A549 (cell line): Measurements from ENCODE around the gene RERE. TPM values are rescaled to one million over a fixed set of nuclear protein-coding genes. Genes with fewer than 3 reads are reported as not detected.

Experiments used
- ATAC-seq, 2 experiments: fragments of 200-7000 bp in 1 of 2; fragments of >200 bp in 1 of 2; cut with Nextera tagmentation in 1 of 2; cut with Tn5 transposase in 1 of 2; 3 replicates each; pipeline versions ENCODE4 v1.8.0 to v1.9.1; 2018 to 2020; ENCODE audit warnings: mild to moderate bottlenecking in 1 of 2, moderate library complexity in 1 of 2
- CTCF ChIA-PET: fragments of 300-600 bp; sonication (Branson Sonifier 250); formaldehyde crosslinking; extraction: SDS; loops from one replicate; lab custom pipeline; 2021; ENCODE audit warnings: antibody characterized with exemption, inconsistent platforms; lab: Yijun Ruan, JAX
- POLR2A ChIA-PET: fragments of 350-600 bp; formaldehyde crosslinking; extraction: SDS; loops from one replicate; lab custom pipeline; 2021; ENCODE audit warnings: antibody characterized with exemption, inconsistent platforms; lab: Yijun Ruan, JAX
- DNase-seq, 2 experiments: peaks; one replicate each; pipeline versions ENCODE4 v3.0.0 to v3.0.0-alpha.2; 2011 to 2016; ENCODE audit warnings: low read depth in 1 of 2, low spot score in 1 of 2
- FAIRE-seq: peaks from 2 replicates; lab custom pipeline; 2011; peaks lifted over from hg19 to GRCh38; lab: Jason Lieb, UNC
- H3K27ac ChIP-seq, 2 experiments: fragments of >200 bp; sonication (Bioruptor Twin); formaldehyde crosslinking; 3 replicates each; pipeline ENCODE4 v1.5.1; 2016 to 2017
- H3K4me1 ChIP-seq: fragments of >200 bp; sonication (Bioruptor Twin); formaldehyde crosslinking; 3 replicates; pipeline ENCODE4 v1.6.1; 2016
- H3K4me2 ChIP-seq: fragments of >200 bp; sonication (Bioruptor Twin); formaldehyde crosslinking; 3 replicates; pipeline ENCODE4 v1.6.1; 2016
- H3K4me3 ChIP-seq: fragments of >200 bp; sonication (Bioruptor Twin); formaldehyde crosslinking; 3 replicates; pipeline ENCODE4 v1.5.1; 2016
- H3K9me3 ChIP-seq: fragments of >200 bp; sonication (Bioruptor Twin); formaldehyde crosslinking; 3 replicates; pipeline ENCODE4 v1.6.1; 2016
- CBX2 ChIP-seq: fragments of 200-600 bp; sonication (generic); IDR thresholded peaks from 2 replicates; pipeline ENCODE4 v1.6.1; 2016; ENCODE audit warnings: low read depth, mild to moderate bottlenecking, borderline replicate concordance
- CHD4 ChIP-seq: fragments of 200-600 bp; sonication (generic); IDR thresholded peaks from 2 replicates; pipeline ENCODE4 v1.6.1; 2016; ENCODE audit warnings: antibody characterized with exemption, mild to moderate bottlenecking, borderline replicate concordance
- EP300 ChIP-seq, 2 experiments: fragments of >200 bp; sonication (Bioruptor Twin); formaldehyde crosslinking; IDR thresholded peaks; 2 replicates in 1 of 2; 3 replicates in 1 of 2; pipeline ENCODE4 v1.6.1; 2016 to 2017
- FOSB ChIP-seq: fragments of 250-450 bp; sonication (Bioruptor Pico); IDR thresholded peaks from 2 replicates; pipeline ENCODE4 v1.5.0; 2020; ENCODE audit warnings: mild to moderate bottlenecking, moderate library complexity
- FOSL2 ChIP-seq, 2 experiments: fragments of 450-650 bp in 1 of 2; fragments of >200 bp in 1 of 2; sonication (Bioruptor Twin) in 1 of 2; formaldehyde crosslinking; IDR thresholded peaks; 2 replicates each; pipeline versions ENCODE4 v1.5.0 to v1.6.1; 2016 to 2020; ENCODE audit warnings: mild to moderate bottlenecking in 1 of 2, moderate library complexity in 1 of 2
- HDAC2 ChIP-seq: fragments of 200-600 bp; sonication (generic); IDR thresholded peaks from 2 replicates; pipeline ENCODE4 v1.6.1; 2016
- HOXB5 ChIP-seq: fragments of 250-450 bp; sonication (Bioruptor Pico); IDR thresholded peaks from 2 replicates; pipeline ENCODE4 v1.5.0; 2020; ENCODE audit warnings: mild to moderate bottlenecking, moderate library complexity
- JUN ChIP-seq, 2 experiments: fragments of >200 bp; sonication (Bioruptor Twin); formaldehyde crosslinking; IDR thresholded peaks; 2 replicates in 1 of 2; 3 replicates in 1 of 2; pipeline ENCODE4 v1.6.1; 2016 to 2017
- KDM5A ChIP-seq: fragments of 200-600 bp; sonication (generic); IDR thresholded peaks from 2 replicates; pipeline ENCODE4 v1.6.1; 2016; ENCODE audit warnings: antibody characterized with exemption, mild to moderate bottlenecking
- MAFK ChIP-seq: fragments of 450-650 bp; IDR thresholded peaks from 2 replicates; pipeline ENCODE4 v1.6.1; 2014; ENCODE audit not compliant: partially characterized antibody
- MAZ ChIP-seq: fragments of 150-350 bp; IDR thresholded peaks from 2 replicates; pipeline ENCODE4 v1.6.1; 2014; ENCODE audit warnings: antibody characterized with exemption, low read depth, low read length, borderline replicate concordance
- NFE2L2 ChIP-seq: fragments of 150-350 bp; conservative IDR thresholded peaks from 2 replicates; pipeline ENCODE4 v1.6.1; 2014; ENCODE audit warnings: low read length
- NR3C1 ChIP-seq: fragments of >200 bp; sonication (Bioruptor Twin); formaldehyde crosslinking; IDR thresholded peaks from 3 replicates; pipeline ENCODE4 v1.6.1; 2017
- PHF8 ChIP-seq: fragments of 200-600 bp; sonication (generic); IDR thresholded peaks from 2 replicates; pipeline ENCODE4 v1.6.1; 2016; ENCODE audit warnings: low read depth, mild to moderate bottlenecking, antibody characterized with exemption, moderate library complexity, borderline replicate concordance
- RAD21 ChIP-seq, 2 experiments: fragments of >200 bp in 1 of 2; sonication (Bioruptor Twin) in 1 of 2; formaldehyde crosslinking in 1 of 2; IDR thresholded peaks in 1 of 2; conservative IDR thresholded peaks in 1 of 2; 2 replicates in 1 of 2; 3 replicates in 1 of 2; pipeline ENCODE4 v1.6.1; 2012 to 2018; ENCODE audit warnings: inconsistent platforms in 1 of 2
- RARB ChIP-seq: fragments of 250-450 bp; sonication (Bioruptor Pico); IDR thresholded peaks from 2 replicates; pipeline ENCODE4 v1.8.0; 2021; ENCODE audit warnings: mild to moderate bottlenecking, moderate library complexity
- RCOR1 ChIP-seq: fragments of 150-350 bp; IDR thresholded peaks from 2 replicates; pipeline ENCODE4 v1.6.1; 2014; ENCODE audit warnings: antibody characterized with exemption, low read length, low read depth
- ZNF302 ChIP-seq: fragments of 250-450 bp; sonication (Bioruptor Pico); IDR thresholded peaks from 2 replicates; pipeline ENCODE4 v1.9.0; 2021; ENCODE audit warnings: inconsistent platforms, mild to moderate bottlenecking, moderate library complexity
- ZSCAN20 ChIP-seq: fragments of 250-450 bp; sonication (Bioruptor Pico); IDR thresholded peaks from 2 replicates; pipeline ENCODE4 v1.8.0; 2022; ENCODE audit warnings: mild to moderate bottlenecking, moderate library complexity
- WGBS: methylation state at CpG from one replicate; pipeline ENCODE4 v1.1.6; 2017; ENCODE audit errors: missing lambda C conversion rate; 5-methylcytosine and 5-hydroxymethylcytosine counted together
- polyA plus RNA-seq, 4 experiments: library from polyadenylated mRNA; depleted of rRNA in 3 of 4; stranded (reverse); fragments of >200 nt; fragmentation: RNase III in 1 of 4; extraction: RNeasy Plus Mini Kit Qiagen cat#74134 plus additional on column Dnase treatment in 1 of 4; gene quantifications; 2 replicates in 3 of 4; 3 replicates in 1 of 4; pipeline ENCODE4 v1.2.3, GENCODE V29; 2011 to 2017
- TF ChIP-seq, protein P1 (sequence below): IDR thresholded peaks from 2 replicates; pipeline ENCODE4 v1.6.1; 2012
- TF ChIP-seq, protein P2 (sequence below): IDR thresholded peaks from 2 replicates; pipeline ENCODE4 v1.6.1; 2012; ENCODE audit warnings: low read depth, borderline replicate concordance
- TF ChIP-seq, protein P3 (sequence below): fragments of >200 bp; sonication (Bioruptor Twin); formaldehyde crosslinking; IDR thresholded peaks from 3 replicates; pipeline ENCODE4 v1.5.1; 2016
- TF ChIP-seq, protein P4 (sequence below): fragments of 250-450 bp; sonication (Bioruptor Pico); IDR thresholded peaks from 2 replicates; pipeline ENCODE4 v1.5.0; 2020; ENCODE audit warnings: low read depth, mild to moderate bottlenecking, moderate library complexity

The RERE gene
- polyA plus RNA-seq, 2 of the 4 experiments (the other 2 are of a cell fraction): 12.6 to 28.6 TPM

DNA sequence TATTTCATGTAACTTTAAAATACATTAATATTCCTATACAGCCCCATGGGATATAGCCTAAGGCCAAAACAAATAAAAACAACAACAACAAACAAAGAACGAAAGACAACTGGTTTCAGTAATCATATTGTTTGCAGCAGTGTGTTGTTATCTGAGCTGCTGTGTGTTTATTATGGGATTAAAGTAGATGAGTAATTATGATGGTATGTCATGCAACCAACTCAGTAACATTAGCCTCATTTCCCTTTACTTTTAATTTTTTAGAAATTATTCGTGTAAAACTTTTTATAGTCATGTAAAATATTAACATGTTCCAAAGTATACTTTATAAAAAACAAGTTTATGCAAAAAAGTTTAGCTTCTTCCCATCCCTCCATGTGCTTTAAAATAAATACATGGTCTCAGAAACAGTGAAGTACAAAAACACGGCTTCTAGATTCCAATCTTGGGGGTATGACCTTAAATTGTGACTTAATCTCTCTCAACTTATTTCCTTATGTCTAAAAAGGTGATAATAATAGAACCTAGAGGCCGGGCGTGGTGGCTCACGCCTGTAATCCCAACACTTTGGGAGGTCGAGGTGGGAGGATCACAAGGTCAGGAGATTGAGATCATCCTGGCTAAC is 323.4 kb downstream of the RERE start:
- ATAC-seq (no peak), DNase-seq (no peak), FAIRE-seq (no peak)
- POLR2A ChIA-PET: no interaction called here
- TF ChIP-seq EP300 (IDR thresholded peaks at IDR 0.05) (no peak), HDAC2 (no peak), CHD4 (no peak), FOSL2 (IDR thresholded peaks at IDR 0.05) (no peak), FOSL2 (CRISPR knock-in tag; IDR thresholded peaks at IDR 0.05) (peak; percentile 27; the same call in 1 of the 2 replicates), RAD21 (conservative IDR thresholded peaks at IDR 0.05 in 1 of 2, IDR thresholded peaks at IDR 0.05 in 1 of 2) (no peak)
- TF ChIP-seq, protein P1, sequence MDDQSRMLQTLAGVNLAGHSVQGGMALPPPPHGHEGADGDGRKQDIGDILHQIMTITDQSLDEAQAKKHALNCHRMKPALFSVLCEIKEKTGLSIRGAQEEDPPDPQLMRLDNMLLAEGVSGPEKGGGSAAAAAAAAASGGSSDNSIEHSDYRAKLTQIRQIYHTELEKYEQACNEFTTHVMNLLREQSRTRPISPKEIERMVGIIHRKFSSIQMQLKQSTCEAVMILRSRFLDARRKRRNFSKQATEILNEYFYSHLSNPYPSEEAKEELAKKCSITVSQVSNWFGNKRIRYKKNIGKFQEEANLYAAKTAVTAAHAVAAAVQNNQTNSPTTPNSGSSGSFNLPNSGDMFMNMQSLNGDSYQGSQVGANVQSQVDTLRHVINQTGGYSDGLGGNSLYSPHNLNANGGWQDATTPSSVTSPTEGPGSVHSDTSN: no peak
- H3K9me3 ChIP-seq: no peaks in the 10 kb centered on the region
- CTCF ChIA-PET: no interaction called here
- H3K27ac ChIP-seq: no peak overlapping the region
- WGBS: 48% methylated on average over 7 of the region's 7 CpGs
- peak overlapping the region; percentile 40; the same call in 2 of the 3 replicates for H3K4me2 ChIP-seq
- peaks cover 29% of the 10 kb centered on the region for H3K4me1 ChIP-seq
- no peak overlapping the region for H3K4me3 ChIP-seq

DNA sequence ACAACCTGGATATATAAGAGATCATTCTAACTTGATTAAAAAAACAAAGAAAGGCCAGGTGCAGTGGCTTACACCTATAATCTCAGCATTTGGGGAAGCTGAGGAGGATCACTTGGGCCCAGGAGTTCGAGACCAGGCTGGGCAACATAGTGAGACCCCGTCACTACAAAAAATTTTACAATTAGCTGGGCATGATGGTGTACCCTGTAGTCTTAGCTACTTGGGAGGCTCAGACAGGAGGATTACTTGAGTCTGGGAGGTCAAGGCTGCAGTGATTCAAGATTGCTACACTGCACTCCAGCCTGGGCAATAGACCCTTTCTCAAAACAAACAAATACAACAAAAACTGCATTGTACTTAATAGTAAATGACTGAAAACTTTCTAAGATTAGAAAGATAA is 330.2 kb downstream of the RERE start:
- CTCF ChIA-PET: no interaction called here
- H3K4me2 ChIP-seq: no peak overlapping the region
- no peak overlapping the region for H3K27ac ChIP-seq
- FAIRE-seq (no peak), DNase-seq (no peak), ATAC-seq (no peak)
- H3K4me3 ChIP-seq: no peak overlapping the region
- POLR2A ChIA-PET: no interaction called here
- H3K4me1 ChIP-seq: peaks cover 18% of the 10 kb centered on the region
- H3K9me3 ChIP-seq: no peaks in the 10 kb centered on the region
- TF ChIP-seq HDAC2: no peak
- no peak for TF ChIP-seq ZSCAN20 (CRISPR knock-in tag)
- TF ChIP-seq, protein P2, sequence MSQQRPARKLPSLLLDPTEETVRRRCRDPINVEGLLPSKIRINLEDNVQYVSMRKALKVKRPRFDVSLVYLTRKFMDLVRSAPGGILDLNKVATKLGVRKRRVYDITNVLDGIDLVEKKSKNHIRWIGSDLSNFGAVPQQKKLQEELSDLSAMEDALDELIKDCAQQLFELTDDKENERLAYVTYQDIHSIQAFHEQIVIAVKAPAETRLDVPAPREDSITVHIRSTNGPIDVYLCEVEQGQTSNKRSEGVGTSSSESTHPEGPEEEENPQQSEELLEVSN: no peak
- TF ChIP-seq KDM5A: no peak
- no peak for TF ChIP-seq NR3C1
- TF ChIP-seq ZNF302 (CRISPR knock-in tag): no peak
- TF ChIP-seq, protein P3, sequence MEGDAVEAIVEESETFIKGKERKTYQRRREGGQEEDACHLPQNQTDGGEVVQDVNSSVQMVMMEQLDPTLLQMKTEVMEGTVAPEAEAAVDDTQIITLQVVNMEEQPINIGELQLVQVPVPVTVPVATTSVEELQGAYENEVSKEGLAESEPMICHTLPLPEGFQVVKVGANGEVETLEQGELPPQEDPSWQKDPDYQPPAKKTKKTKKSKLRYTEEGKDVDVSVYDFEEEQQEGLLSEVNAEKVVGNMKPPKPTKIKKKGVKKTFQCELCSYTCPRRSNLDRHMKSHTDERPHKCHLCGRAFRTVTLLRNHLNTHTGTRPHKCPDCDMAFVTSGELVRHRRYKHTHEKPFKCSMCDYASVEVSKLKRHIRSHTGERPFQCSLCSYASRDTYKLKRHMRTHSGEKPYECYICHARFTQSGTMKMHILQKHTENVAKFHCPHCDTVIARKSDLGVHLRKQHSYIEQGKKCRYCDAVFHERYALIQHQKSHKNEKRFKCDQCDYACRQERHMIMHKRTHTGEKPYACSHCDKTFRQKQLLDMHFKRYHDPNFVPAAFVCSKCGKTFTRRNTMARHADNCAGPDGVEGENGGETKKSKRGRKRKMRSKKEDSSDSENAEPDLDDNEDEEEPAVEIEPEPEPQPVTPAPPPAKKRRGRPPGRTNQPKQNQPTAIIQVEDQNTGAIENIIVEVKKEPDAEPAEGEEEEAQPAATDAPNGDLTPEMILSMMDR: no peak
- WGBS: 85% methylated on average over 2 of the region's 2 CpGs

DNA sequence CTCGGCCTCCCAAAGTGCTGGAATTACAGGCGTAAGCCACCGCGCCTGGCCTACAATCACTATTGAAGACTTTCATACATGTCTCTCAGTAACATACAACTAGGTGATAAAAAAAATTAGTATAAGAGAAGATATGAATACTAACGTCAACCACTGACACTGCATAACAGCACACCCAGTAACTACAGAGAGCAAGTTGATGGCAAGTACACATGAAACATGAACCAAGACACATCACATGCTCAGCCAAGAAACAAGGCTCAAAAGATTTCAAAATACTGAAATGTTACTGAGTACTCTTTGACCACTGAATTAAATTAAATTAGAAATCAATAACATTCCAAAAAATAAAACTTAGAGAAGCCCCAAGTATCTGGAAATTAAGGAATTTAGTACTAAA is 331.4 kb downstream of the RERE start:
- no peak for FAIRE-seq
- 74% methylated on average over 5 of the region's 5 CpGs for WGBS
- ChIA-PET POLR2A (no interaction called here), CTCF (no interaction called here)
- no peak overlapping the region for H3K4me2 ChIP-seq
- H3K4me1 ChIP-seq: peaks cover 30% of the 10 kb centered on the region
- no peak for ATAC-seq
- DNase-seq: no peak
- H3K4me3 ChIP-seq: no peak overlapping the region
- H3K9me3 ChIP-seq: no peaks in the 10 kb centered on the region
- TF ChIP-seq MAFK: no peak
- H3K27ac ChIP-seq: no peak overlapping the region

DNA sequence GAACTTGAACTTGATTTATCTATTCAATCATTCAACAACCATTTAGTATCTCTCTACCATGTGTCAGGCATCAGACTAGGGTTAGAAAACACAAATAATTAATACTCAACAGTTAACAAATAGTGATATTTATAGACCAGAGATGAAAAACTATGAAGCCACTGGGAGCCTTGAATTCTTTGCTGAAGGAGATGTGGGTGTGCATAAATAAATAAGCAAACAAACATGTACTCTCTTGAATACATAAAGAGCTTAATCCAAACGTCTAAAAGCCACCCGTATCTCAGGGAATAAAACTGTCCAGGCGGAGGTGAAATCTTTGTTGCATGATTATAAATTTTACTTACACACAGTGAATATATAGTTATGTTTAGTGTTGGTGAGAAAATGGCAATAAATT is 333.9 kb downstream of the RERE start:
- Histone ChIP-seq H3K4me3 (no peak overlapping the region), H3K27ac (no peak overlapping the region), H3K9me3 (no peaks in the 10 kb centered on the region), H3K4me1 (peaks cover 38% of the 10 kb centered on the region), H3K4me2 (peak overlapping the region; percentile 53)
- DNase-seq (no peak), FAIRE-seq (no peak), ATAC-seq (no peak; a peak in 1 of 6 replicates)
- ChIA-PET POLR2A (no interaction called here), CTCF (interaction anchor here (0.7 kb wide), 1 partner anchor 26 kb away, joined by 4 read pairs; no protein-coding TSS in a partner anchor)
- 42% methylated on average over 3 of the region's 3 CpGs for WGBS
- TF ChIP-seq MAZ (no peak), RCOR1 (no peak), NFE2L2 (no peak), ZNF302 (CRISPR knock-in tag) (no peak), RARB (no peak), JUN (IDR thresholded peaks at IDR 0.05) (no peak), CHD4 (no peak), FOSB (CRISPR knock-in tag) (no peak), NR3C1 (no peak), PHF8 (no peak), HOXB5 (CRISPR knock-in tag) (no peak), CBX2 (no peak)
- TF ChIP-seq, protein P3: no peak
- TF ChIP-seq, protein P4, sequence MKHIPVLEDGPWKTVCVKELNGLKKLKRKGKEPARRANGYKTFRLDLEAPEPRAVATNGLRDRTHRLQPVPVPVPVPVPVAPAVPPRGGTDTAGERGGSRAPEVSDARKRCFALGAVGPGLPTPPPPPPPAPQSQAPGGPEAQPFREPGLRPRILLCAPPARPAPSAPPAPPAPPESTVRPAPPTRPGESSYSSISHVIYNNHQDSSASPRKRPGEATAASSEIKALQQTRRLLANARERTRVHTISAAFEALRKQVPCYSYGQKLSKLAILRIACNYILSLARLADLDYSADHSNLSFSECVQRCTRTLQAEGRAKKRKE (CRISPR knock-in tag): no peak
